Pons (tissue), 1 donor: Measurements from ENCODE around the gene BMP7.
A peak's percentile ranks its signal among the peaks of the same experiment; 100 is the strongest.

Source experiments
- DNase-seq: peaks from one replicate; pipeline ENCODE4 v3.0.0-alpha.2; 2016; ENCODE audit warnings: low spot score

The BMP7 gene

DNA sequence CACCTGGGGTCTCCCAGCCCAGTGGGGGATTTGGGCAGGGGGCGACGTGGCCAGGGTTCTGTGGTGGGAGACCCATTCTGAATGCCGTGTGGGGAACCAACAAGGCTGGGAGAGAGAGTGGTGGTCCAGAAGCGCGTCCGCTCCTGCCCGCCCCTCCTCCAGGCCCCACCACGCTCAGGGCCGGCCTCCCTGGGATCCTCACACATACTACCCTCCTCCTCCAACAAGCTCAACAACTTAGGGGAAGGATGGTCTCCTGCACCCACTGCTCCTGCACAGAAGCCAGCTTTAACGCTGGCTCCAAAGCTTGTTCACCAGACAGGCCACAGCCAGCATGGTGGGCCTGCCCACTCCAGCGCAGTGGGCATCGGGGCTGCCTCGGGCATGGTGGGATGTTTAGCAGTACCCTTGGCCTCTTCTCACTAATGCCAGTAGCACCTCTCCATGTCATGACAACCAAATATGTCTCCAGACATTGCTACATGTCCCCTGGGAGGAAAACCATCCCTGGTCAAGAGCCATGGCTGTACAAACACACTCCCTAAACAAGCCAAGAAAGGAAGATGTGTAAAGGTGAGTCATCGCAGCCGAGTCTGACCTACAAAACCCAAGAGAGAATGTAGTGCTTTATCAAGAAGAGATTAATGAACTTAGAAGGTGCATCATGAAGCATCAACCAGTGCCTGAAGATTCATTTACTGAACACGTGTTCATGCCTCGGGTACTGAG is 75.7 kb downstream of the BMP7 start:
- no peak for DNase-seq

DNA sequence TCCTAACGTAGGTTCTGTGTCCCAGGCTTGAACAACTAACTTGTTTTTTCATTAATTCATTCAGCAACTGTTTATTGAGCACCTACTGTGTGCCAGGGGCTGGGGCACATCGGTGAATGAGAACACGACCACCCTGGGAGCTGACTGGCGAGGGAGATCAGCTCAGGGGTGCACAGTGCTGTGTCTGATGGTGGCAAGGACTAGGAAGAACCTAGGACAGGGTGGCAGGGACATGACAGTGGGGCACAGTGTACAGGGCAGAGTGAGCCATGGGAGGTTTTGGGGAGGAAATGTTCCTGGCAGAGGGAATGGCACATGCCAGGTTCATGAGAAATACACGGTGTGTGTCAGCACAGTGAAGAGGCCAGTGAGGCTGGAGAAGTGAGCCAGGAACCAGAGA is 76.7 kb downstream of the BMP7 start:
- DNase-seq: no peak

DNA sequence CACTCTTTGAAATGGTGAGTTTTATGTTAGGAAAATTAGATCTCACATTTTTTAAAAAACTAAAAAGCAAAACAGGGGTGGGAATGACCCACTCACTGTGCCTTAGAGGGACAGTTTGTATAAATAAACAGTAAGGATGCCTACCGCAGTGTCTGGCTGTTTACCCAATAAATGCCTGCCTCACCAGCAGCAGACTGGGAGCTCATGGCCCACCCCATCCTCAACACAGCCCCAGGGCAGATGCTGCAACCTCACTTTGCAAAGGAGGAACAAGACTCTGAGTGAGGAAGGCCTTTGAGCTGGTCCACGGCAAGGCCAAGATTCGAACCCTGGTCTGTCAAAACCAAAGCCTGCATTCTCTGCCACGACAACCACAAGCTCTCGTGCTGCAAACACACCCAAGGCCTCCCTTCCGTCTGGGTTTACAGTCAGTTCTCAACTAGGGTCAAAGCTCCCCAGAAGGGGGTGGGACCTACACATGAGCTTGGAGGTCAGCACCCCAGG is 77.8 kb downstream of the BMP7 start:
- no peak for DNase-seq

DNA sequence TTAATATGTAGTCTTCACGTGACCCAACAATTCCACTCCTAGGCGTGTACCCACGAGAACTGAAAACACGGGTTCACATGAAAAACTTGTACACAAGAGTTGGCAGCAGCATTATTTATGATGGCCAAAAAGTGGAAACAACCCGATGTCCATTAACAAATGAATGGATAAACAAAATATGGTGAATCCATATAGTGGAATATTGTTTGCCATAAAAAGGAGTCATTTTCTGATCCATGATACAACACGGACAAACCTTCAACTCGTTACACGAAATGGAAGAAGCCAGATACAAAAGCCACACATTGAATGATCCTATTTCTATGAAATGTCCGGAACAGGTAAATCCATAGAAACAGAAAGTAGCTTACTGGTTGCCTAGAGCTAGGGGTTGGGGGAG is 78.4 kb downstream of the BMP7 start:
- no peak for DNase-seq

DNA sequence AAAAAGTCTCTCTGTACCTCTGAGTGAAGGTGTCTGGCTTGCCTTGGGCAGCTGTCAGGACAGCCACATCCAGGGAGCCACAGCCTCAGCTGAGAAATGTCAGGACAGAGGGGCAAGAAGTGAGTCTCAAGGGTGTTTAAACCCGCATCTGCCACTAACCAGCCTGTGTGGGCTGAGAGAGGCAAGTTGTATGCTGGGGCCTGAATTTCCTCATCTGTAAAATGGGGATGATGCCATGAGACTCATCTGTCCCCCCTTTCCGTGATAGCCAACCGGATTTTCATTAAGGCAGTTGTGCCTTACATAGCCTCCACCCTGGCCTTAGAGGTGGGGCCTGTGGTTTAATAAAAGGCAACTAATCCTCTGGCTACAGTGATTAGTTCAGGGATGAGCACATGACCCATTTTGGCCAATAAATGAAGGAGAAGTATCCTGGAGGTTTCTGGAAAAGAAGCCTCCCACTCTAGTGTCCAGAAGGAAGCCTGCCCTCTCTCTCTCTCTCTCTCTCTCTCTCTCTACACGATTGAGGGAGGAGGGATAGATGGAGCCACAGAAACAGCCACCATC is 79.3 kb downstream of the BMP7 start:
- DNase-seq: no peak

DNA sequence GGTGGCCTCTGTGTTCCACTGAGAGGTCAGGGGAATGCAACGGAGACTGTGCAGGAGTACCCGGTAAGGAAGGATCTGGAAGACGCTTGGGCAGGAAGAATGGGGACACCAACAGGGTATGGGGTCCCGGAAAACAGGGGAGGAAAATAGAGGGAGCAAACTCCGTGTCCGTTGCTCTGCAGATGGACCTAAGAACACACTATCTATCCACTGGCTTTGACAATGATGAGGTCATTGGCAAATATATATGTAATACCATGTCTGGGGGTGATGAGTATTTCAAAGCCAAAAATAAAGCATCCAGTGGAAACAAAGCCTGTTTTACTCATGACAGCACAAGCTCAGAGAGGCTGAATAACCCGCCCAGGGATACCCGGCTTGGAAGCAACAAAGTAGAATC is 80.2 kb downstream of the BMP7 start:
- no peak for DNase-seq

DNA sequence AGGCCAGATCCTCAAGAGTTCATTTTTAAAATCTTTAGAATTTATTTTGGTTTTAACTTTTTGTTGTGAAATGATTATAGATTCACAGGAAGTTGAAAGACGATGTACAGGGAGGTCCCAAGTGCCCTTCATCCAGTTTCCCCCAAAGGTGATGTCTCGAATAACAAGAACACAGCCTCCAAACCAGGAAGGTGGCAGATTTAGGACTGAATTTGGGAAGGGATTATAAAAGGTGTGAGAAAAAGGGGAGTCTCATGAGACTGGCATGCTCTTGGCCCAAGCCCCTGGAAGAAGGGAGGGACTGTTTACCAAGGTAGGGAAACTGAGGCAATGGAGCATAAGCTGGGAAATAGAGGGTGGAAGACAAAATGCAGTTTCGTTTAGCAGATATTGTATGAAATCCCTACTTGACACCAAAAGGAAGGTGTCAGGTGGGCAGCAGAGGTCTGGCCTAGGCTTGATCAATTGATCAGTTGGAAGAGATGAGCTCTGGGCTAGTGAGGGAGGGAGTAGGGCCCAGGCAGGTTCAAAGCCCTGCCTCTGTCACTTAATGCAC is 81.2 kb downstream of the BMP7 start:
- DNase-seq: no peak

DNA sequence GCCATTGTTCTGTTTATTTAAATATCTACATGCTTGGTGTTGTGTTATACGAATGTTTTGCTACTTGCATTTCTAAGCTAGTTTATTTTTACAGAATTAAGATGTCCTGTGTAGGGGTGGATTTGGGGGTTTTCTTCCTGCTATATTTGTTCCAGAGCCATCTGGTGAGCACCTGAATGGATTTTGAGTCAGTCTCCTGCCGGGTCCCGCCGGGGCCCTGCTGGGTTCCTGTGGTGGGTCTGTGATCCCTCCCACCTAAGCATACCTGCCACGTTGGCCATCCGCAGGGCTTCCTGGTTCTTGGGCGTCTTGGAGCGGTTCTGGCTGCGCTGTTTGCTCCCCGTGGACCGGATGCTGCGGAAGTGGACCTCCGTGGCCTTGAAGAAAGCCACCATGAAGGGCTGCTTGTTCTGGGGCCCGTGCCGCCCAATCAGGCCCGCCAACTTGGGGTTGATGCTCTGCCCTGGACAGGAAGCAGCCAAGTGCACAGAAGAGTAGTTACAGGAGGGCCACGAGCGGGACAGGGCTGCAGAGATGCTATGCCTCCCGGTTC is 82.9 kb downstream of the BMP7 start:
- no peak for DNase-seq

DNA sequence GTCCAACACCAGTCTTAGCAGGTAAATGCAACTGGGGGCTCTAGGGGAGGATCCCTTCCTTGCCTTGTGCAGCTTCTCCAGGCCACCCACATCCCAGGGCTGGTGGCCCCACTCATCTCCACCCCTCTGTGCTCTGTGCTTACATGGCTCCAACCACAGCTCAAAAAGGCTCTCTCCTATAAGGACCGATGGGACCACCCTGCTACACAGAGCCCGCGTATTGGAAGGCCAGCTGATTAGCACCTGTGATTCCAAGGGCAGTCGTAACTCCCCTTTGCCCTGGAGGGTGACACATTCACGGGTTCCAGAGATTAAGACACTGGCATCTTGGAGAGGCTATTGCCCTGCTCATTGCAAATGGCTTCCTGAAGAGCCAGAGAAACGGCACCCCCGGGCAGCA is 84.8 kb downstream of the BMP7 start:
- DNase-seq: no peak

DNA sequence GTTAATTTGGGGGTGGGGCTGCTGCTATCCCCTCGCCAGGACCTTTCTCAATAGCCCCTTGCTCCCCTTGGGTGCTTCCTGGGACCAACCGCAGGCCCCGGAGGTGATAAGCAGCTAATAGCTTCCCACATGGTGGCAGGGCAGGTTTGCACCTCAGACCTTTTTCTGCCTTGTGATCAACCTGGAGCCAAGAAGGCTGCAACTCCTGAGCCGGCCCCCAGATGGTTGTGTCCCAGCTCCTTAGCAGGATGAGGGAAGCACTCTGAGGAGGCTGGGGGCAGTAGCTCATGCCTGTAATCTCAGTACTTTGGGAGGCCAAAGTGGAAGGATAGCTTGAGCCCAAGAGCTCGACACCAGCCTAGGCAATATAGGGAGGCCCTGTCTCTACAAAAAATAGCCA is 85.5 kb downstream of the BMP7 start:
- DNase-seq: no peak

DNA sequence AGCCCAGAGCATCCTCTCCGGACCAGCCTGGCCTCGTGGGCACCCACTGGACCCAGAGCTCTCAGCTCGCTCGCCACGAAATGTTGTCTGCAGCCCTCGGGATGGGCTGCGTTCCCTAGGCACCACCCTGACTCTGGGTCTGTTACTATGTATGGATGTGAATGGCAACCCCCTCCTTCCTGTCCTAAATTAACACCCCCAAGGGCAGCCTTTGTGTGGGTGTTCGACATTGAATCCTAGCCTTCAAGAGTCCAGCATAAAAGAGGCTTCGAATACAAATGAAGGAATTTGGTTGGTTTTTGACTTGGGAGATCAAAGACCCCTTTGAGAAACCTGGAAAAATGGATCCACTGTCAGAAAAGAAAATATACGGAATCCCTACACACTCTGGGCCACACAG is 86.1 kb downstream of the BMP7 start:
- peak; percentile 15 for DNase-seq

DNA sequence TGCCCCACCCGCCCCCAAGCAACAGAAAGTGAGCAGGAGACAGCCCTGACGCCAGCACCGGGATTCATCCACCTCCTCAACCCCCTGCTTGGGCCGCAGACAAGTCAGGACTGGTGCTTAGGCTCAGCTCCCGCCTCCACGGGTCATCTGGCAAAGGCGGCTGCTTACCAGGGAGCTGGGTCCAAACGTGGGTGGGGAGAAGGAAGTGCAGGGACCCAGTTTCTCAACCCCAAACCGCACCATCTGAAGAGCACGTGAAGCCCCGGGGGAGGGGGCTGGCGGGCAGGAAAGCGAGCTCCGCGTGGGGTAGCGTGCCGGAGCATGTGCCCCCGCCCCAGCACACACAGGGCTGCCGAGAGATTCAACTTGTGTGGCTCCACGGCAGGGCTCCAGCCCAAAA is 87.2 kb downstream of the BMP7 start:
- no peak for DNase-seq

DNA sequence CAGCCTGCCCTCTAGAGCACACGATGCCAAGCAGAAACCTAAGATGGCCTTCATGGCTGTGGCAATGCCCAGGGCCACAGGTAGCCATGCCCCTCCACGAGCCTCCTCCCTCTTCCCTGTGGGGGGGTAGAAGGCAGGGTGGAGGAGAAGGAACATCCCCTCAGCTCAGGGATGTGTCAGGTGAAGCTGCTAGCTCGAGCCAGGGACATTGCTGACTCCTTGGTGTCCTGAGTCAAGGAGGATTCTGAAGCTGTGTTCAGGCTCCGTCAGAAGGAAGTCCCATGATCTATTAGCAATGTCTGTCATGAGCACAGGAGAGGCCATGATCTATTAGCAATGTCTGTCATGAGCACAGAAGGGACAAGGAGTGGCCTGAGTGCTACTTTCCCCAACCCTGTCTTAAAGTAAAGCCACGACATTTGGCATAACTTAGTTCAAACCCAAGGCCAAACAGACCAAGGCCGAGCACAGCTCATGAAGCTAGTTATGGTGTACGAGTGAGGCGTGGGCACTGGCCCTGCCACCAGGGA is 87.8 kb downstream of the BMP7 start:
- DNase-seq: no peak

DNA sequence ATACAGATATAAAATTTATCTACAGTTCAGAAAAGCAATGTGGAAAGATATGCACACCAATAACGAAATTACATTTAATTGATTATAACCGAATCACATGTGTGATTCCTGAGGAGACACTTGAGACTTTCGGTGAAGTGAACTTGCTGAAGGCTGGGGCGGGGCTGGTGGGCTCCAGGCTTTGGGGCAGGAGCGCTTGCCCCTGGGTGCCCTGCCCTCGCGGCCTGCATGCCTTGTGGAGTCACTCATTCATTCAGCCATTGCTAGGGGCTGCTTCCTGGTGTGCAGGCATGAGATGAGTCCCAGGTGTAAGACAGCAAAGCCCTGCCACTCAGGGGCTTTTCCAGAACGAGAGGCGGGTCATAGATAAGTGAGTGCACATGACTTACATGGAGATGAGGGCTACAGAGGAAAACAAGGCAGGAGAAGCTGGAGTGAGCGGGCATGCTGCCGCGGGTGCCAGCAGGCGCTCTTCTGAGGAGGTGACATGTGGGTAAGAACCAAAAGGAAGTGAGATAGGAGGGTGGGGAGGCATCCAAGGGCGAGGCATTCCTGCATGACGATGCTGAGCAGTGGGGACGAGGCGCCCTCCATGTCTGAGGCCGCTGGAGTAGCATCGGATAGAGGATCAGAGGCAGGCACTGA is 88.7 kb downstream of the BMP7 start:
- no peak for DNase-seq

DNA sequence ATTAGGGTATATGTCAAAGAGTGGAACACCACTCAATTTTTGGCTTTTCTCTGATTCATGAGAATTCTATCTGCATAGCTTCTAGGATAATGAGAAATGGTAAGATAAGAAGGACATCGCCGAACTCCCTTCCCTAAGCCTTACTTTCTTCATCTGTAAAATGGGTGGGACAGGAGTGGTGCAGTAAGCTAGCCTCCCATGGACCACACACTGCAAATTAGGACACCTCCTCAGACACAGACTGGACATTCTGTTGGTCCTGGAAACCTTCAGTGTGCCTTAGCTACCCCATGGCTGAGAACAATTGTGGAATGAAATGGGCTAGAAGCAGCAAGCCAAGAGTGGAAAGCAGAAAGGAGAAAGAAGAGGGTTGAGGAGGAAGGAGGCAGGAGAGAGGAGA is 89.6 kb downstream of the BMP7 start:
- DNase-seq: no peak

DNA sequence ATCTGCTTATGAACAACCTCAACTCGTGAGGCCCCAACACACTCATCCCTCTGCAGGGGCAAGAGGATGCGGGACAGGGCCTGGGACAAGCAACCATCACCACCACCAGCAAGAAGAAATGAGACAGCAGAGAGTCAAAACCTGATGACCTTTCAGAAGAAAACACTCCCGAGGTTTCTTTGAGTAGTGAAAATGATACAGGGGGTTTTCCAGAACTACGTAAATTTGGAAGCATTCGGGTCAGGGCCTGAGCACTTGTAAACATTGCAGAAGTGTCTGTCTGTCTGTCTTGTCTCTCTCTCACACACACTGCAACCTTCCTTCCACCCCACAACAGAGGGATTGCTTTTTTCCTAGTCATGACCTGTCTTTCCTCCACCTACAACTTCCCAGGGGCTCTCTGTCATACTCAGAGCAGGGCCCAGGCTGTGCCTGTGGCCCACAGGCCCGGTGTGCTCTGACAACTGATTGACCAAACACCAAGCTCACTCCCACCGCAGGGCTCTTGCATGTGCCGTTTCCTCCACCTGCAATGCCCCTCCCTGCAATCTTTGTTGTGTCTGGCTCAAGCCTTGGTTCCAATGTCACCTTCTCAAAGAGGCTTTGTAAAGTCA is 90.9 kb downstream of the BMP7 start:
- no peak for DNase-seq

DNA sequence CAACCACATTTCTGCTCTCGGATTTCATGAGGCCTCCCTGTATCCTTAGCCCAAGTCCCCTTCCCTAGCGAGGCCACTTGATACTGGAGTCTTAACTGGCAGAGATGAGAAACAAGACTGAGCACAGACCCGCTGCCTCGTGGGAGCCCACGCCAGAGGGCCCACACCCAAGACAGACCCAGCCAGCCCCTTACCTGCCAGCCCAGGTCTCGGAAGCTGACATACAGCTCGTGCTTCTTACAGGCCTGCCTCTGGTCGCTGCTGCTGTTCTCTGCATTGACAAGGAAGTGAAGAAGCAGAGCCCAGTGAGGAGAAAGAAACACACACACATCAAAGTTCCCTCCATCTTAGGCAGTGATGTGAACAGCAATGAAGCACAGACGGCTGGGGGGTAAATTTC is 91.7 kb downstream of the BMP7 start:
- no peak for DNase-seq

DNA sequence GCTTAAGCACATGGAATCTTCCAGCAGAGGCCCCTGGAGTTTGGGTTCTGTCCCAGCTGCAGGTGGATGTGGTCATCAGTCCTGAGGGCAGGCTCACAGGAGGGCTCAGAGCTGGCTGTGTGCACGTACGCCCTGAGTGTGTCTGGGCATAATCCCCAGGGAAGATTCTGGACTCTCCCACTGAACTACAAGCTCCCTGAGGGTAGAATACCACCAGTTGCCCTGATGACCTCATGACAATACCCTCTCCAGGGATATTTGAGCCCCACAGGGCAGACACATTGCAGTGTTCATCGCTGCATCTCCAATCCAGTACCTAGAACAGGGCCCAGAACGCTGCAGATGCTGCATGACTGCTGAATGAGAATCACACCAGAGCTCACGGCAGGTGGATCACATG is 92.5 kb downstream of the BMP7 start:
- no peak for DNase-seq

DNA sequence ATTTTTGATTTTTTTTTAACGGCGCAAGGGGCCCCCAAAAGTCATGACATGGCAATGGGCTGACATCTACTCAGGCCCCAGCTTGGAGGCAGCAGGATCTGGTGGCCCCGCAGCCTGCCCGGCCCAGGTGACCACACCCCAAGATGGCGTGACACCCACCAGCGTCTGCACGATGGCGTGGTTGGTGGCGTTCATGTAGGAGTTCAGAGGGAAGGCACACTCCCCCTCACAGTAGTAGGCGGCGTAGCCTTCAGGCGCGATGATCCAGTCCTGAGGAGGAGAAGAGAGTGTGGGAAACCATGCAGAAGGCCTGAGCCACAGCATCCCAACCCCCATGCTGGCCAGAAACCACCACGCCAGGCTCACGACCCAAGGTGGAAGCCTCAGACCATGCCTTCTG is 93.4 kb downstream of the BMP7 start:
- no peak for DNase-seq

DNA sequence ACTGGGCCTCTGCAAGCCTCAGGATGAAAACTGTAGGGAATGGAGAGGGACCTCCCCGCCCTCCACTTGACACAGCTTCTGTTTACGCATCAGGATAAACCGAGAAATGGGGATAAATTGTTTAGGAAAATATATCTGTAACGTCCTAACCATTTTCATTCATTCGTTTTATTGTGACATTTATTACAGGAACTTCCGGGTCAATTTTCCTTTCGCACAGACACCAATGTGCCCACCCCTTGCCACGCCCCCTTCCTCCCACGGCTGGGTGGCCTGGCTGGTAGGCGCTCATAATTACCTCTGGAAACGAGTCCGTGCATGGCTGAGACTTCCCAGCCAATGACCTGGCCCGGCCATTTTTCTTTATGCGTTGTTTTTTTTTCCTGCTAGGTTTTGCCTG is 96.1 kb downstream of the BMP7 start:
- no peak for DNase-seq

DNA sequence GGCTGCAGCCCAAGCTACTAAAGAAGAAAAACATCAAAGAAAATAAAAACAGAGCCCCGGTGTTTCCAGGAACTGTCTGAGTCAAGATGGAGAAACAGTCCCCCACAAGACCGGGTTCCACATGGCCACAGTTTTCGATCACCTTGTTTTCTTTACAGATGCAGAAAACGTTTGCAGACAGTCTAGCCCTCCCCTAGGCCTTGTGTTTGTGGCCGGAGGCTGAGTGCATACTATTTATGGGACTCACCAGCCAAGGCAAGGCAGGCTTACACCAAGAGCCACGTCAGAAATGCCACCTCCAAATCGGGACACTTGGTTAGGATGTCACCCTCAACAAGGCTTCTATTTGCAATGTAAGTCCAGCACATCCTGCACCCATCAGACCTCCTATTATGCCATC is 97.3 kb downstream of the BMP7 start:
- DNase-seq: no peak

DNA sequence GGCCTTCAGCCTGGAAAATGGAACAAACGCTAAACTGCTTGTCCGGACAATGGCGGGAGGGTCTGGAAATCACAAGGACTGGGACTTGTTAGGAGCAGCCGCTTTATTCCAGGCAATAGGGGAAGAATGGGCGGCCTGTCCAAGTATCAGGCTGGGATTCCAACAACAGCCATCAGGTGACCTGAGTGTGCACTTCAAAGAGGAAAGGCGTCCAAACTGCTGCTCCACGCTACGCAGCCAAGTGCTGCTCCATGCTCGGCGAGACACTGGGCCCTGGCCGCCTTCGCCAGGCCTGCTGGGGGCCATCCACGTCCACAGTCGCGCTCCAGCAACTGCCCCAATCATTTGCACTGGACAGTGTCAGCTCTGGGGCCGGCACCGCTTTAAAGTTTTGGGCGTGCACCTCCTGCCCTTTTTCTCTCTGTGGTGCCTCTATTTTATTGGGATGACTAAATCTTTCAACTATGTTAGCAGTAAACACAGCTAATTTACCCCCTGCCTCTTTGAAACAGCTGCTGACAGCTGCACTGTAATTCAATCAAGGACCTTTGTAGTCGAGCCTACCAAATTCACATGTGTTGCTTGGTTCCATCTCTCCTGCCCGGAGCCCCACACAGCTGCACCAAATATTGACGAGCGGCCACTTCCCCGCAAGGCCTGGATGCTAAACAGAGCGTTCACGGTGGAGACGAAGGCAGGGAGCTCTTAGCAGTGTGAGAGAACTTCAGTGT is 98.3 kb downstream of the BMP7 start:
- peak; percentile 56 for DNase-seq
